Measurements from ENCODE around the gene SEPTIN1. TPM values are rescaled to one million over a fixed set of nuclear protein-coding genes. Genes with fewer than 3 reads are reported as not detected.
"Not testable (repeated sequence)": the region's sequence is repeated elsewhere in the genome, so short reads cannot be mapped to it uniquely, and the experiment has no call there.

Gene SEPTIN1
- total RNA-seq, 1 donor from 2014 or later, result 0.69 TPM

DNA sequence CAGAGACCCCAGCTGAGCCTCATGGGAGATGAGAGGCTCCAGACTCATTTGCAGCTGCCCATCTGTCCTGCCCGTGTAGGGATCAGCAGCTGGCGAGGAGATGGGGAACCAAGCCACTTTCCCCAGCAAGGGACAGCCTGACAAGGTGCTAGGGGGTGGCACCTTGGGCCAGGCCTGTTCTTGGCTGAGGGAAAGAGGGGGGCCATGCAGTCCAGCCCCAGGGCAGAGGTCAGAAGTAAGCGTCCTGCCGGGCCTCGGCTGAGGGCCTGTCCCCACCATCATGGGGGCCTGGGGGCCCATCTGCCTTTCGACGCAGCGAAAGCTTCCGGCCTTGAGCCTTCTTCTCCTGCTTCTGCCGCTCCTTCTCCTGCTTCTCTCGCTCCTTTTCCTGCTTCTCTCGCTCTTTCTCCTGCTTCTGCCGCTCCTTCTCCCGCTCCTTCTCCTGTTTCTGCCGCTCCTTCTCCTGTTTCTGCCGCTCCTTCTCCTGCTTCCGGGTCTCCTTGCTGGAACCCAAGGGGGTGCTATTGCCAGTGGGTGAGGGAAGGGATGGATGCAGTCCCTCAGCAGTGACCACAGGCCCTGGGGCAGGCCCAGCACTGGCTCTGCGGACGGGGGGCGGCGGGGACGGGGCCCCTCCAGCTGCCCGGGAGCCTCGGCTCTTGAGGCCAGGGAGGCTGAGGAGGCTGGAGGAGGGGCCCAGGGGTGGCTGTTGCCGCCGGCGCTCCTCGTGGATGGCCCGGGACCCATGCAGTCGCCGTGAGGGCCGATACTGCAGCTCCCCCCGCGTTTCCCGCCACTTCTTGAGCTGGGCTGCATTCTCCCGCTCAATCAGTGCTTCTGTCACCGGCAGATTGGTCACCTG is 24.4 kb downstream of the SEPTIN1 start:
- no peak for DNase-seq

GRCh38 chr16:30357085-30357714 is 25.2 kb downstream of the SEPTIN1 start:
- no peak for DNase-seq

DNA sequence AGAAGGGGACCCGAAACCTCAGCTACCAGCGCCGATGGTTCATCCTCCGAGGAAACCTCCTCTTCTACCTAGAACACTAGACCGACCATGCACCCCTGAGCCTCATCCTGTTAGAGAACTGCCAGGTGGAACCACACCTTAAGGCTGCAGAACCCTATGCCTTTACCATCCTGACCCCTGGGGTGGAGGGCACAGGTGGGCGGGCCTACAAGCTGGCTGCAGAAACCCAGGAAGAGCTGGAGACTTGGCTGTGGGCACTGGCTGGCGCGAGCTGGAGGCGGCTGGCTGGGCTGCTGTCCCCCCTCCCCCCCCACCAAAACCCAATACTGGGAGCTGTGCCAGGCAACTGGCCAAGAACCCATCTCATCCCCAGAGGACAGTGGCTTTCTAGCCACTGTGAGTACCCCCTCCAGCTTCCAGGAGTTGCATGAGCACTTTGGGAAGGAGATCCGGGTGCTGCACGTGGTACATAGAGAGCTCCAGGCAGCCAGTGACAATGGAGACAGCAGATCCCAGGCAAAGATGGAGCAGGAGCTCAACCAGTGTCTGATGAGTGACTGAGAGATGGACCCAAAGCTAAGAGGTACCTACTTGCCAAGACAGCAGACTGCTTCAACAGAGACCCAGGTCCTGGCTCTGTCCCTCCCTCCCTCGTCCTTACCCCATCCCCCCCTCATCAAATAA is 25.8 kb downstream of the SEPTIN1 start:
- DNase-seq, result no peak

GRCh38 chr16:30355954-30356308 is 26.4 kb downstream of the SEPTIN1 start:
- no peak for DNase-seq

DNA sequence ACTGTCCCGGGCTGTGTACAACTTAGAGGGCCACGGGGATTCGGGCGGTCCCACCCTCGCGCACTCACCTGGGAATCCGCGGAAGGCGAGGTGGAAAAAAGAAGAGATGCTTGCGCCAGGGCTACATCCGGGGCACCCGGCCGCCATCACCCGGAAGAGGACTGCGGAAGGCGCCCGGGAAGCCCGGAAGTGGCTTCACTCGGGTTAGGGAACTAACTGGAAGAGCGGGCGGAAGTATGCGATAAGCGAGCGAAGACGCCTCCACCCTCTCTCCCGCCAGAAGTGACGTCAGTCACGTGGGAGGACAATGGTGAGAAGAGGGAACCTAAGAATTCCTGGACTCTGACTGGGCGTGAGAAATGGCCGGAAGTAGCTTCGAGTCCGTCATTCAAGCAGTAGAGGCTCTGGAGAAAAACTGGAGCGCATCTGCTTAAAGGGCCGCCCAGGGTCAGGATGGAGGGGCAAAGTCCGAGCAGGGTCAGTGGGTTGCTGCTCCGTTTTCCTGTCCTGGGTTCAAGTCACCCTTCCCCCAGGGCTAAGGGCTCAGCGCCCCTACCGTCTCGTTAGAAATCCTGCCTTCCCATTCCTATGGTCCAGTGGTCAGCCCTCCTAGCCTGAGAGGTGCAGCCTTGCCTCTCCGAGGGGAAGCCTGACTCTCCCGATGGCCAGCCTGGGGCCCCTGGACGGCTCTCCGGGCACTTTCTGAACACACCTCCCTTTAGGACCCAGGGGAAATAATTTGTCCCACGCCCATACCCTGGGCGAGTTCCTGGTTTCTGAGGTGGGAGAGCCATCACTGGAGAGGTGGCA is 27.0 kb downstream of the SEPTIN1 start, which contains the start of gene CD2BP2:
CD2BP2 (minus strand) TSS at position 165 of the 810 bp plus-strand sequence. CDS start 627 bp downstream, outside the sequence.
- peak; percentile 98 for DNase-seq

DNA sequence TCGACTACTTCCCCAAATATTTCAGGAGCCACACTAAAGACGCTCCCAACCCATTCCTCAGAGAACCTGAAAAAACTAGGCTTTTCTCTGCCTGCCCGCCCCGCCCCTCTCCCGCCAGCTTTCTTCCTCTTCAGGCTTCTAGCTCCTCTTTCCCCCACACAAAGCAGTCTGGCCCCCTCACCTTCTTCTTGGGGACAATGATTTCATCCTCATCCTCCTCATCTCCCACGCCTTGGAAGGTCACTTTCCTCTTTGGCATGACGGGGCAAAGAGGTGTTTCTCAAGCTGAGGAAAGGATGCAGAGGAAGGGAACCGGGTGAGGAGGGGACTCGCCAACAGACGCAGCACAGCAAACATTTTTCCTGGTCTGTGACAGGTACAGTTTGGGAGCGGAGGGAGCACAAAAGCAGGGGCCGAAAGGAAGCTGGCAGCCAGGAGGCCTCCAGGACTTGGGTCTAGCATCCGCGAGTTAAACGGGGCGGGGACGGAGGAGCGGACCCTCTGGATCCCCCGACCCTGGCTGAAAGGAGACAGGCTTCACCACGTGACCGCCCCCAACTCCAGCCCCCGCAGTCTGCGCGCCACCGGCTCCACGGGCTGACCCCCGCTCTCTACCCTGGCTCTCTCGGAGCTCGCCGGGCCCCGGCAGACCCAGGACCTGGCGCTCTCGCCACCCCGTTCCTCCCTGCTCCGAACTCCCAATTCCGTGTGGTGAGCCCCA is 27.8 kb downstream of the SEPTIN1 start:
- no peak for DNase-seq

GRCh38 chr16:30353438-30354129 is 28.8 kb downstream of the SEPTIN1 start:
- DNase-seq, result no peak

DNA sequence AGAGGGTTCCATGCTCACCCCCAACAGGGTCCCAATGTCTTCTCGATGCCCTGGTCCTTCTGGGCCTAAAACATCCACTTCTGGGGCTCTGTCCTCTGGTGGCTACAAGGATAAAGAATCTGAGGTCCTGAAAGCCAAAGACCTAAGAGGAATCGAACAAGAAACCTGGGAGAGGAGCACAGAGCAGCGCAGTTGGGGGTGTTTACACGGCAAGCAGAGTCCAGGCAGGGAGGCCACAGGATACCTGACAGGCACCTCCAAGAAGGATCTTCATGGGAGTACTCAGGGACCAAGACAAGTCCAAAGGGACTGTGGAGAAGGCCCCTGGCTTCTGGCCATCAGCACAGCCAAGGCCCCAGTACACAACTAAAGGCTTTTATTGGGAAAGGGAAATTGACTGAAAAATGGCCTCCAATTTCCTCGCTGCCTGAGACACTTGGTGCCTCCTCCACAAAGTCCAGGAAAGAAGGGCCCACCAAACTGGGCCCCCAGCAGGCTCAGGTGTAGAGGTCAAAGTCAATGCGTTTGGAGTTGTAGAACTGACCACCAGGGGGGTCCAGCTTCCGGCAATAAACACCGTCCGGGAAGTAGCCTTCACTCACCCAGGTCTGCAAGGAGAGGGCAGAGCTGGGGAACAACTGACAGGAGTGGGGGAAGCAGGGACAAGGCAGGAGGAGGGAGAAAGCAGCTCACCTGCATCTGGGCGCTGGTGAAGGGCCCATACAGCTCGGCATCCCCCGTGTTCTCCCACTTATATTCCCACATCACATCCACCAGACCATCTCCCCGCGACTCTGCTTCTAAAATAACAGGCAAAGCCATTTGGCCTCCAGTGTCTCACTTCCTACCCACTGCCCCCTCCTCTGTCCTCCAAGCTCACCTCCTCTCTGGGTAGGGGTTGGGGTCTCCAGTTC is 29.6 kb downstream of the SEPTIN1 start:
- no peak for DNase-seq

DNA sequence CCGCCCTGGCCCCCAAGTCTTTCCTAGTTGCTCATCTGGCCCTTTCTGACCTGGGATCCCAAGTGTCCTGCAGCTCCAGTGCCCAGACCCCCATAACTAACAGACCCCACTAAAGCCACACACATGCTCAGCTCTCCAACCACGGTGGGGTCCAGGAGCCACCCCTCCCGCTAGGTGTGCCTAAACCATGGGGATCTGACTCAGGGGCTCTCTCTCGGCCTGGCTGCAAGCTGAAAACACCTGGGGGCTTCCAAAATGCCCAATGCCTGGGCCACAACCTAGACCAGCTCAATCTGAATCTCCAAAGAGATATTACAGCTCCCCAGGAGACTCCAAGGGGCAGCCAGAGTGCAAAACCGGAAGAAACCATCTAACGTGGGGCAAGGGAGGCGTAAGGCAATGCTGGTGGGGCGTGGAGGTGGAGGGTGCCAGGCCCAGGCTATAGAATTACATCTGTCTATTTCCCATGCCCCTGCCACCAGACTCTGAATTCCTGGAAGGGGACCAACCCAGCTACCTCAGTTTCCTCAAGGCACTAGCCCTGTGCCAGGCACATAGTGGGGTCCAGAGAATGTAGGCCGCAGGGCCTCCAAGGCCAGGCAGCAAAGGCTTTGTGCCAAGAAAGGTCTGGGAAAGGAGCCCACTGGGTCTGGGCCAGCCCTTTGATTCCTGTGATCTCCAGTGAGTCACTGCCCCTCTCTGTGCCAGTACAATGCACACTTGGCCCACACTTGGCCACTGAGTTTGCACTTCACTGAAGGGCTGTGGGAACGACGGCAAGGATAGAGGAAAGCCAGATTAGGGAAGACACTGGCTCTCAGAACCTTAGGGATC is 30.6 kb downstream of the SEPTIN1 start:
- DNase-seq, result no peak

GRCh38 chr16:30351001-30351441 is 31.3 kb downstream of the SEPTIN1 start:
- DNase-seq, result no peak

DNA sequence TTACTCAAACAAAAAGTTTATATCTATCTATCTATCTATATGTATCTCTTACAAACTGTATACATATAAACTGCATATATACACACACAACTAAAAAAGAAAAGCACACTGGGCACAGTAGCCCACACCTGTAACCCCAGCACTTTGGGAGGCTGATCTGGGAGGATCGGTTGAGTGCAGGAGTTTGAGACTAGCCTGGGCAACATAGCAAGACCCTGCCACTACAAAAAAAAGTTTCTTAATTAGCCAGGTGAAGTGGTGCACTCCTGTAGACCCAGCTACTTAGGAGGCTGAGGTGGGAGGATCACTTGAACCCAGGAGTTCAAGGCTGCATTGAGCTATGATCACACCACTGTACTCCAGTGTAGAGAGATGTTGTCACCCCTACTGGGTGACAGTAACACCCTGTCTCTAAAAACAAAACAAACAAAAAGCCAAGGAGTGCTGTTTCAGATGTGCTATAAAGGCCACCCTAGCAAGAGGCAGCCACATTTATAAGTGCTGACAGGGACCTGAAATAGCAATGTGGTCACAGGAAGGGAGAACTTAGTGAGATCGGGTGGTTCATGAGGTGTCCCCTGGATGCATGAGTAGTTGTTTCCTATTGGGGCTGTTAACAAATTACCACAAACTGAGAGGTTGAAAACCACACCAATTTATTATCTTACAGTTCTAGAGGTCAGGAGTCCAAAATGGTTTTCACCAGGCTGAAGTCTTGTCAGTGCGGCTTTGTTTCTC is 32.1 kb downstream of the SEPTIN1 start:
- DNase-seq, result no peak

DNA sequence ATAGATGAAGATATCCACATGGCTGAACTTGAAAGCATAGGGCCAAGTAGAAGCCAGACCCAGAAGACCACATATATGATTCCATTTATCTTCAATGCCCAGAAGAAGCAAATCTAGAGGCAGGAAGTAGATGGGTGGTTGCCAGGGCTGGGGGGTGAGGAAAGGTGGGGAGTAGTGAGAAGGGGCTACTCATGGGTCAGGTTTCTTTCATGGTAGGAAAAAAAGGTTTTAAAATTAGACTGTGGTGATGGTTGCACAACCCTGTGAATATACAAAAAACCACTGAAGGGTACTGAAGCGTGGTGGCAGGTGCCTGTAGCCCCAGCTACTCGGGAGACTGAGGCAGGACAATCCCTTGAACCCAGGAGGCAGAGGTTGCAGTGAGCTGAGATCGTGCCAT is 32.7 kb downstream of the SEPTIN1 start:
- no peak for DNase-seq

DNA sequence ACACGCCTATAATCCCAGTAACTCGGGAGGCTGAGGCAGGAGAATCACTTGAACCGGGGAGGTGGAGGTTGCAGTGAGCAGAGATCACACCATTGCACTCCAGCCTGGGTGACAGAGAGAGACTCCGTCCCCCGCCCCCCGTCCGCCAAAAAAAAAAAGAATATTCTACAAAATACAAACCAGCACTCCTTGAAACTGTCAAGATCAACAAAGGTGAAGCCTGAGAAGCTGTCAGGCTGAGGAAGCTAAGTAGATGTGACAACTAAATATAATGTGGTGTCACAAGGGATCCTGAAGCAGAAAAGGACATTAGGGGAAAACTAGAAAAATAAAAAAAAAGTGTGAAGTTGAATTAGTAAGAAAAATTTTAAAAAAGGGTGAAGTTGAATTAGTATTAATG is 33.4 kb downstream of the SEPTIN1 start:
- DNase-seq, result no peak

- no peak for DNase-seq
Observed at GRCh38 chr16:30348113-30348512, 34.2 kb downstream of the SEPTIN1 start.

DNA sequence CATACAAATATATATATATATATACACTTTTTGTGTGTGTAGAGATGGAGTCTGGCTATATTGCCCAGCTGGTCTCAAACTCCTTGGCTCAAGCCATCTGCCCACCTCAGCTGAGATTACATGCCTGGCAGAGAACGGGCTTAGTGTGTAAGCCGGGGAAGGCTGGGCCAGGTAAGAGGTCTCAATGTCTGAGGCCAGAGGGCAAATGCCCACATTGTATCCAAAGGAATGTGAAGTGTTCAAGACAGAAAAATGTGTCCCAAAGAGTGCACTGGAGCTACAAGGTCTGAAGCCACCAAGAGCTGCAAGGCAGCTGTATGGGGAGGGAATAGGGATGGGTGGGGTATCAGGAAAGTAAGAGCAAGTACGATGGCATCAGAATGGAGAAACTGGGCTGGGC is 36.1 kb downstream of the SEPTIN1 start:
- DNase-seq, result no peak

GRCh38 chr16:30343491-30343820 is 38.9 kb downstream of the SEPTIN1 start:
- not testable (repeated sequence) for DNase-seq

DNA sequence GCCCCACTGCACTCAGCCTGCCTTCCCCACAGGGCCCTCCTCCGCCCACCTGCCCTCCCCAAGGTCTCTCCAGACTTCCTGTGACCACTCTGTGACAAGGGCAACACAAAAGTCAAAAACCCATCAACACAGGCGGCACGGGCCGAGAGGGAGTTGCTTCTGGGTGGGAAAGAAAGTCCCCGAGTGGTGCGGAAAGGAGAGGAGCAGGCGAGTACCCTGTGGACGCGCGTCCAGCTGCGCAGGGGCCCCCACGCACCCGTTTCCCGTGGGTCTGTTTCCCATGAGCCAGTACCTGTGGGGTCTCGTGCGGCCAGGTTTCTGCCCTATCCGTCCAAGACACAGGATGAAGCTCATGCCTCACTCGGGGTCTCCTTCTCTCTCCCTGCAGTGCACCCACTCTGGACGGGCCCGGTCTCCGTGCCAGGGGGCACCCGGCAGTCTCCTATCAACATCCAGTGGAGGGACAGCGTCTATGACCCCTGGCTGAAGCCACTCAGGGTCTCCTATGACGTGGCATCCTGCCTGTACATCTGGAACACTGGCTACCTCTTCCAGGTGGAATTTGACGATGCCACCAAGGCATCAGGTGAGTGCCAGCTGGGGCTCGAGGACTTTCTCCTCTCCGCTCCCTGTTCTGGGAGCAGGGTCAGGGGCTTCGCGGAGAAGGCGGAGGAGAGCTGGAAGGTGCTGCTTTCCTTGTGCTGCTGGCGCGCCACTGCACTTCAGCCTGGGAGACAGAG is 39.4 kb downstream of the SEPTIN1 start:
- DNase-seq, result no peak
